DMS53 (cell line): Measurements from ENCODE around the gene LIM2.

Experiments used
- DNase-seq: peaks from one replicate; lab custom pipeline; 2025; lab: John Stamatoyannopoulos, UW

The LIM2 gene

GRCh38 chr19:51365211-51365964 is 22.4 kb downstream of the LIM2 start:
- no peak for DNase-seq

- DNase-seq = no peak
Observed at GRCh38 chr19:51364200-51365106, 23.3 kb downstream of the LIM2 start.

GRCh38 chr19:51361239-51361638 is 26.5 kb downstream of the LIM2 start:
- DNase-seq = no peak

- DNase-seq = no peak
Observed at GRCh38 chr19:51359294-51359693, 28.5 kb downstream of the LIM2 start.

GRCh38 chr19:51357952-51358351 is 29.8 kb downstream of the LIM2 start:
- DNase-seq = no peak

- no peak for DNase-seq
Observed at GRCh38 chr19:51356159-51356801, 31.5 kb downstream of the LIM2 start.

GRCh38 chr19:51354742-51355148 is 33.0 kb downstream of the LIM2 start:
- DNase-seq = no peak

GRCh38 chr19:51354103-51354741 is 33.6 kb downstream of the LIM2 start:
- no peak for DNase-seq

GRCh38 chr19:51352783-51353360 is 34.9 kb downstream of the LIM2 start:
- DNase-seq = no peak

GRCh38 chr19:51351266-51351990 is 36.3 kb downstream of the LIM2 start:
- DNase-seq = no peak

GRCh38 chr19:51347209-51347928 is 40.4 kb downstream of the LIM2 start:
- no peak for DNase-seq

- DNase-seq = no peak
Observed at GRCh38 chr19:51346742-51347141, 41.0 kb downstream of the LIM2 start.

GRCh38 chr19:51345076-51345620 is 42.6 kb downstream of the LIM2 start:
- DNase-seq = no peak

- no peak for DNase-seq
Observed at GRCh38 chr19:51342631-51343569, 44.9 kb downstream of the LIM2 start.

- DNase-seq = no peak
Observed at GRCh38 chr19:51341976-51342580, 45.7 kb downstream of the LIM2 start, which contains the start of gene VSIG10L. TSS of gene VSIG10L (minus strand) at chr19:51342139. CDS start at chr19:51342124, 15 bp downstream.

- no peak for DNase-seq
Observed at GRCh38 chr19:51341066-51341465, 46.7 kb downstream of the LIM2 start.

- DNase-seq = peak; percentile 29
Observed at GRCh38 chr19:51339687-51340656, 47.8 kb downstream of the LIM2 start.
